SK-N-SH (cell line): ENCODE data around the gene FRY. TPM values are rescaled to one million over a fixed set of nuclear protein-coding genes. Genes with fewer than 3 reads are reported as not detected.

ENCODE experiments used
- CTCF ChIA-PET: fragments of 300-600, 350-600 bp; formaldehyde crosslinking; extraction: SDS; loops from one replicate; lab custom pipeline; 2021; lab: Yijun Ruan, JAX
- POLR2A ChIA-PET: fragments of 350-600 bp; sonication (Branson Sonifier 250); formaldehyde crosslinking; extraction: SDS; loops from one replicate; lab custom pipeline; 2020; ENCODE audit warnings: antibody characterized with exemption, inconsistent platforms; lab: Yijun Ruan, JAX
- DNase-seq: peaks from one replicate; pipeline ENCODE4 v3.0.0; 2012
- H2AFZ ChIP-seq: fragments of 200-600 bp; sonication (generic); 2 replicates; pipeline ENCODE4 v1.8.1; 2016; ENCODE audit warnings: antibody characterized with exemption, mild to moderate bottlenecking, low read depth
- H3F3A ChIP-seq: fragments of 200-600 bp; sonication (generic); replicated peaks from 2 replicates; pipeline ENCODE3; 2016; ENCODE audit warnings: antibody characterized with exemption, mild to moderate bottlenecking; ENCODE audit not compliant: insufficient read depth
- H3K27ac ChIP-seq, 2 experiments: fragments of 200-500 bp in 1 of 2; fragments of 200-600 bp in 1 of 2; sonication (Bioruptor generic) in 1 of 2; sonication (generic), shearing (Covaris generic) in 1 of 2; 2 replicates each; pipeline versions ENCODE4 v1.5.1 to v1.6.1; 2014 to 2016; ENCODE audit warnings: low read depth in 2 of 2, inconsistent platforms in 1 of 2, low read length in 1 of 2, mild to moderate bottlenecking in 1 of 2, mixed read lengths in 1 of 2
- H3K27me3 ChIP-seq: fragments of 200-600 bp; sonication (generic), shearing (Covaris generic); 2 replicates; pipeline ENCODE4 v1.6.1; 2016; ENCODE audit warnings: mixed run types; ENCODE audit not compliant: insufficient read depth
- H3K36me3 ChIP-seq, 2 experiments: fragments of 200-500 bp in 1 of 2; fragments of 200-600 bp in 1 of 2; sonication (Bioruptor generic) in 1 of 2; sonication (generic) in 1 of 2; replicated peaks in 1 of 2; 2 replicates each; pipeline versions ENCODE3 to v1.5.1; 2014 to 2016; ENCODE audit warnings: low read length in 1 of 2, mild to moderate bottlenecking in 1 of 2; ENCODE audit not compliant: insufficient read depth in 2 of 2, control insufficient read depth in 1 of 2
- H3K4me1 ChIP-seq, 2 experiments: fragments of 200-500 bp in 1 of 2; fragments of 200-600 bp in 1 of 2; sonication (Bioruptor generic) in 1 of 2; sonication (generic), shearing (Covaris generic) in 1 of 2; 2 replicates each; pipeline versions ENCODE4 v1.5.1 to v1.6.1; 2014 to 2016; ENCODE audit warnings: low read depth in 1 of 2, low read length in 1 of 2, mixed run types in 1 of 2; ENCODE audit not compliant: insufficient read depth in 2 of 2, control insufficient read depth in 1 of 2
- H3K4me2 ChIP-seq: fragments of 200-600 bp; sonication (generic), shearing (Covaris generic); 2 replicates; pipeline ENCODE4 v1.6.1; 2017; ENCODE audit warnings: mixed run types
- H3K4me3 ChIP-seq, 2 experiments: fragments of 200-500 bp in 1 of 2; fragments of 200-600 bp in 1 of 2; sonication (Bioruptor generic) in 1 of 2; sonication (generic), shearing (Covaris generic) in 1 of 2; 2 replicates each; pipeline versions ENCODE4 v1.5.1 to v1.8.1; 2014 to 2016; ENCODE audit warnings: low read depth in 2 of 2, inconsistent platforms in 1 of 2, low read length in 1 of 2, mild to moderate bottlenecking in 1 of 2, mixed read lengths in 1 of 2, moderate library complexity in 1 of 2
- H3K79me2 ChIP-seq: fragments of 200-600 bp; sonication (generic); 2 replicates; pipeline ENCODE4 v1.8.1; 2017; ENCODE audit warnings: mild to moderate bottlenecking; ENCODE audit not compliant: insufficient read depth
- H3K9ac ChIP-seq: fragments of 200-600 bp; sonication (generic); 2 replicates; pipeline ENCODE4 v1.6.1; 2017; ENCODE audit warnings: mixed run types
- H3K9me2 ChIP-seq: fragments of 200-600 bp; sonication (generic); 2 replicates; pipeline ENCODE4 v1.6.1; 2017; ENCODE audit warnings: mixed run types
- H3K9me3 ChIP-seq: fragments of 200-600 bp; sonication (generic); 2 replicates; pipeline ENCODE4 v1.6.1; 2017; ENCODE audit warnings: mixed run types, mild to moderate bottlenecking, moderate library complexity
- H4K20me1 ChIP-seq: fragments of 200-600 bp; sonication (generic); 2 replicates; pipeline ENCODE4 v1.6.1; 2017; ENCODE audit warnings: mild to moderate bottlenecking, mixed run types; ENCODE audit not compliant: insufficient read depth
- EP300 ChIP-seq, 2 experiments: IDR thresholded peaks; 2 replicates each; pipeline versions ENCODE4 v1.4.0 to v1.6.1; 2012; ENCODE audit warnings: borderline replicate concordance in 1 of 2, low read depth in 1 of 2, low read length in 1 of 2
- FOSL2 ChIP-seq: IDR thresholded peaks from 2 replicates; pipeline ENCODE4 v1.4.0; 2012; ENCODE audit warnings: low read depth, mild to moderate bottlenecking, moderate library complexity, borderline replicate concordance
- MAX ChIP-seq: IDR thresholded peaks from 2 replicates; pipeline ENCODE4 v1.4.0; 2012; ENCODE audit warnings: low read depth
- MEF2A ChIP-seq: IDR thresholded peaks from 2 replicates; pipeline ENCODE4 v1.4.0; 2012; ENCODE audit warnings: low read depth, borderline replicate concordance
- MXI1 ChIP-seq: IDR thresholded peaks from 2 replicates; pipeline ENCODE4 v1.6.1; 2012; ENCODE audit warnings: mild to moderate bottlenecking, low read depth, low read length, improper control_type of control experiment
- PBX3 ChIP-seq: IDR thresholded peaks from 2 replicates; pipeline ENCODE4; 2012
- RXRA ChIP-seq: IDR thresholded peaks from 2 replicates; pipeline ENCODE4 v1.4.0; 2012; ENCODE audit warnings: low read depth, mild to moderate bottlenecking, borderline replicate concordance
- USF1 ChIP-seq: IDR thresholded peaks from 2 replicates; pipeline ENCODE4 v1.4.0; 2012; ENCODE audit warnings: low read depth, borderline replicate concordance
- YY1 ChIP-seq: IDR thresholded peaks from 2 replicates; pipeline ENCODE4 v1.4.0; 2012; ENCODE audit warnings: low read depth, mild to moderate bottlenecking
- ZBTB33 ChIP-seq: IDR thresholded peaks from 2 replicates; pipeline ENCODE4 v1.4.0; 2012; ENCODE audit warnings: low read depth, borderline replicate concordance
- WGBS: methylation state at CpG from one replicate; pipeline ENCODE4 v1.1.6; 2017; ENCODE audit warnings: low lambda C conversion rate; 5-methylcytosine and 5-hydroxymethylcytosine counted together
- polyA plus RNA-seq, 3 experiments: library from polyadenylated mRNA; depleted of rRNA; stranded (reverse); fragments of >200 nt; gene quantifications; 2 replicates each; pipeline ENCODE4 v1.2.3, GENCODE V29; 2012

The FRY gene
- polyA plus RNA-seq, 1 of the 3 experiments (the other 2 are of a cell fraction) = 1.4 TPM

GRCh38 chr13:32121316-32121715, 89.7 kb downstream of the FRY start:
- WGBS = 83% methylated on average over 3 of the region's 3 CpGs
- H3K79me2 ChIP-seq = no peaks in the 10 kb centered on the region
- no peak for TF ChIP-seq USF1
- no peak overlapping the region for H3K4me2 ChIP-seq
- peaks cover 5% of the 10 kb centered on the region for H3F3A ChIP-seq
- no peak for DNase-seq
- CTCF ChIA-PET = interaction anchor here (0.6 kb wide), 2 partner anchors 10 to 35 kb away, joined by 3 read pairs; no protein-coding TSS in a partner anchor
- H3K9me2 ChIP-seq = no peaks in the 10 kb centered on the region
- H3K27me3 ChIP-seq = no peaks in the 10 kb centered on the region
- no peaks in the 10 kb centered on the region for H3K4me1 ChIP-seq
- H3K27ac ChIP-seq = no peak overlapping the region
- H3K4me3 ChIP-seq = no peak overlapping the region
- H3K36me3 ChIP-seq = no peaks in the 10 kb centered on the region
- no peaks in the 10 kb centered on the region for H3K9me3 ChIP-seq
- POLR2A ChIA-PET = no interaction called here
- no peak overlapping the region for H2AFZ ChIP-seq
- H3K9ac ChIP-seq = no peak overlapping the region
- H4K20me1 ChIP-seq = no peaks in the 10 kb centered on the region

- H3K79me2 ChIP-seq = no peaks in the 10 kb centered on the region
- no peaks in the 10 kb centered on the region for H3K27me3 ChIP-seq
- ChIA-PET POLR2A (no interaction called here), CTCF (interaction anchor here (2.5 kb wide), 1 partner anchor 40 kb away, joined by 6 read pairs; no protein-coding TSS in a partner anchor)
- H3K4me2 ChIP-seq = no peak overlapping the region
- H2AFZ ChIP-seq = no peak overlapping the region
- DNase-seq = no peak
- TF ChIP-seq MAX (no peak), EP300 (IDR thresholded peaks at IDR 0.05; ENCODE audit: borderline replicate concordance in 1 of 2, low read depth in 1 of 2, low read length in 1 of 2) (no peak), FOSL2 (no peak), RXRA (no peak), MEF2A (no peak), MXI1 (no peak), PBX3 (no peak)
- H3K9ac ChIP-seq = no peak overlapping the region
- H3K27ac ChIP-seq = no peak overlapping the region
- no peaks in the 10 kb centered on the region for H3K4me1 ChIP-seq
- no peaks in the 10 kb centered on the region for H3K36me3 ChIP-seq
- no peaks in the 10 kb centered on the region for H3K9me3 ChIP-seq
- H3F3A ChIP-seq = peaks cover 11% of the 10 kb centered on the region
- no peaks in the 10 kb centered on the region for H3K9me2 ChIP-seq
- no peaks in the 10 kb centered on the region for H4K20me1 ChIP-seq
- 92% methylated on average over 3 of the region's 3 CpGs for WGBS
- H3K4me3 ChIP-seq = no peak overlapping the region
Observed at GRCh38 chr13:32124743-32125142, 93.2 kb downstream of the FRY start.

- Histone ChIP-seq H3K9me3 (no peaks in the 10 kb centered on the region), H3K4me1 (no peaks in the 10 kb centered on the region), H2AFZ (no peak overlapping the region), H3K27ac (peak overlapping the region in 1 of 2 experiments; percentile 35; a peak in 1 of 4 replicates), H3F3A (peaks cover 11% of the 10 kb centered on the region), H3K9ac (no peak overlapping the region), H3K27me3 (no peaks in the 10 kb centered on the region), H3K36me3 (no peaks in the 10 kb centered on the region), H3K4me3 (no peak overlapping the region), H3K9me2 (no peaks in the 10 kb centered on the region), H3K4me2 (no peak overlapping the region), H3K79me2 (no peaks in the 10 kb centered on the region), H4K20me1 (no peaks in the 10 kb centered on the region)
- ChIA-PET CTCF (interaction anchor here (1.3 to 2.5 kb wide), 2 partner anchors 12 to 39 kb away, joined by 3 to 6 read pairs; no protein-coding TSS in a partner anchor), POLR2A (no interaction called here)
- TF ChIP-seq YY1 (no peak), EP300 (IDR thresholded peaks at IDR 0.05; ENCODE audit: borderline replicate concordance in 1 of 2, low read depth in 1 of 2, low read length in 1 of 2) (no peak), MAX (no peak), ZBTB33 (no peak)
- no peak for DNase-seq
- 44% methylated on average over 4 of the region's 4 CpGs for WGBS
Observed at GRCh38 chr13:32125221-32125689, 93.7 kb downstream of the FRY start.
